ENCODE measurements around the gene MICAL3.
"Not testable (repeated sequence)": the region's sequence is repeated elsewhere in the genome, so short reads cannot be mapped to it uniquely, and the experiment has no call there.

The MICAL3 gene

DNA sequence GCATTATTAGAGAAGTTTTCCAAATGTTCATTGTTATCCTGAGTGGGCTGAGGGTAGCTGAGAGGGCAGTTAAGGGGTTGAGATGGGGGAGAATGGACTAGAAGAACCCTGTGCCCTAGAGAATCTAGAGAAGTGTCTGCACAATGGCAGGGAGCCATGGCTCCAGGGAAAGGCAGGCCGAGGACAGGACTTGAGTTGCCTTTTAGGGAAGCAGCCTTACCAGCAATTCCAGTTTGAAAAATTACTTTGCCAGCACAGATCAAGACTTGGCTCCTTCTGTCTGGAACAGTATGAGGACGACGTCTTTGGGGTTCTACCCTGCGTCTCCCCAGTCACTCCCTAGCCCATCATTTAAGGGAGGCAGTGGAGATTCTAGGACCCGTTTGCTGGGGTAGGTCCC lies 25.7 kb upstream of the MICAL3 start:
- no peak for DNase-seq
- Mint-ChIP-seq H3K4me3 (no peak overlapping the region), H3K4me1 (ENCODE audit: low read depth) (no peaks in the 10 kb centered on the region), H3K27ac (no peak overlapping the region), H3K9me3 (no peaks in the 10 kb centered on the region), H3K36me3 (ENCODE audit: low read depth) (no peaks in the 10 kb centered on the region), H3K27me3 (peaks cover 9% of the 10 kb centered on the region)

DNA sequence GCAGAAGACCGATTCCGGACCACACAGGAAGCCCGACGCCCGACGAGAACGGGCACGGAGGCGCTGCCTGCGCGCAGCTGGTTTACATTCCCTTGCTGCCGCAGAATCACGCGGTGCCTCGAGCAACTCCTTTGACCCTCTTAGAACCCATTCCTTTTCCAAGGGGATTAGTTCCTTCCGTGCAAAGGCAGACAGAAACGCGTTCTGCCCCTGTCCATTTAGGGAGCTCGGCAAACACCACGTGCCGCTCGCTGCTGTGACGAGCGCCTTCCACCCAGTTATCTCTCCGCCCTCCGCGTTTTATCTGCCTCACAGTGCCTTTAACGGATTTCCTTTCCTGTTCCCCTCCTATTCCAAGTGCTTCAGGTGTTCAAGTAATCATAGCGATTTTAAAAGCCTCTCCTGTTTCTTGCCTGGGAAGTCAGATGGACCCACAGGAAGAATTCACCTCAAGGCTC lies 24.1 kb upstream of the MICAL3 start:
- H3K27ac Mint-ChIP-seq = no peak overlapping the region
- no peaks in the 10 kb centered on the region for H3K36me3 Mint-ChIP-seq (ENCODE audit: low read depth)
- H3K4me3 Mint-ChIP-seq = no peak overlapping the region
- H3K4me1 Mint-ChIP-seq (ENCODE audit: low read depth) = no peaks in the 10 kb centered on the region
- peaks cover 9% of the 10 kb centered on the region for H3K27me3 Mint-ChIP-seq
- DNase-seq = no peak
- no peaks in the 10 kb centered on the region for H3K9me3 Mint-ChIP-seq

DNA sequence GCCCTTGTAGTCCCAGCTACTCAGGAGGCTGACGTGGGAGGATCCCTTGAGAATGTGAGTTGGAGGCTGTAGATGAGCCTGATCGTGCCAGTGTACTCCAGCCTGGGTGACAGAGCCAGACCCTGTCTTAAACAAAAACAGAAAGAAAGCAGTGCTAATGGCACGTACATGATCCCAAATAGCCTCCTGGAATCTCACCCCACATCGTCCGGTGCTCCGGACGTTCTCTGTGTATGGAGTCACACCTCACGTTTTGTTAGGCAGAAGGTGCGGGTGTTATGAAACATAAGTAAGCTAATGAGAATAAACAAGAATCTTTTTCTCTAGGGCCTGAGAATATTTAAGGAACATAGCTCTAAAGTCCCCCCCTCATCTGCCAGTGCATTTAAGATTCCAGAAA lies 23.7 kb upstream of the MICAL3 start:
- no peak overlapping the region for H3K27ac Mint-ChIP-seq
- no peaks in the 10 kb centered on the region for H3K9me3 Mint-ChIP-seq
- H3K36me3 Mint-ChIP-seq (ENCODE audit: low read depth) = no peaks in the 10 kb centered on the region
- no peaks in the 10 kb centered on the region for H3K4me1 Mint-ChIP-seq (ENCODE audit: low read depth)
- no peak for DNase-seq
- H3K4me3 Mint-ChIP-seq = no peak overlapping the region
- H3K27me3 Mint-ChIP-seq = peaks cover 9% of the 10 kb centered on the region

DNA sequence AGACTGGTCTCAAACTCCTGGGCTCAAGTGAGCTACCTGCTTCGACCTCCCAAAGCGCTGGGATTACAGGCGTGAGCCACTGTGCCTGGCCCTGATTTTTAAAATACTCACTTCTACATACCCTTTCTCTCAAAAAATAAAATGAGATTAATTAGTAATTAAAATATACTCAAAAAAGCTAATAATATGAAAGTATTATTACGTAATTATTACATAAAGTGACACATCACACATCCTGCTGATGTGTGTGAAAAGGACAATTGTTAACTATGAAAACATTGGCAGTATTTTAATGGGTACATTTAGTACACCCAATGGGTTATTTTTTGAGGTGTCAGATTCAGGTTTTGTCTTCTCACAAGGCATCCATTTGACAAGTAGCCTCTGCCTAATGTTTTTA lies 21.4 kb upstream of the MICAL3 start:
- H3K27ac Mint-ChIP-seq = no peak overlapping the region
- H3K9me3 Mint-ChIP-seq = no peaks in the 10 kb centered on the region
- H3K4me3 Mint-ChIP-seq = no peak overlapping the region
- no peak for DNase-seq
- H3K36me3 Mint-ChIP-seq (ENCODE audit: low read depth) = no peaks in the 10 kb centered on the region
- H3K27me3 Mint-ChIP-seq = peaks cover 9% of the 10 kb centered on the region
- H3K4me1 Mint-ChIP-seq (ENCODE audit: low read depth) = no peaks in the 10 kb centered on the region

DNA sequence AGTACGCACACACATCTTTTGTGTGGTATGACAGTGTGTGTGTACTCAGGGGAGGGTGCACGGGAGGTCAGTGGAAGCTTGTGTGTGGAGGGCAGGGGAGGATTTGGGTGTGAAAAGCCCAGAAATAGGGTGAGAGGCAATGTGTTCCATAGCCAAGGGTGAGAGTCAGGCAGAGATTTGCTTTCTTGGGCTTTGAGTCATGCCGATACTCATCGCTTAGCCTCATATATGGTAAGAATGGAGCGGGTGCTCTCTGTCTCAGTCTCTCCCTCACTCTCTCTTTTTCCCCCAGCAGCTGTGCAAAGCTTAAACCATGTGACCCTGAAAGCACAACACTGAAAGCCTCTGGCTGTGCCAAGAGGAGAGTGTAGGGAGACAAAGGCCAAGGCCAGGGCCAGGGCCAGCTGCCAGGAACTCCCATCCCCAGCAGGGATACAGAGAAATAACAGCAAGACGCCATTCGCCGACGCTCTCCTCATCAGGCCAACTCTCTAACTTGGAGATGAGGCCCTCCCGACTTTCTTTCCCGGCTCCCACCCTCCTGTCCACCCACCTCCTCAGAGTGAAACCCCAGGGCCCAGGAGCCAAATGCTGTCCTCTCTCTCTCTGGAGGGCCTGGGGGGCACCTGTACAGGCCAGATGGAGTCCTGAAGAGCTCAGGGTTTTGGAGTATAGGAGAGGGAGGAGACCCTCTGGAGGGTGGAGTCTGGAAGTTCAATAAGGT lies 20.3 kb upstream of the MICAL3 start:
- Mint-ChIP-seq H3K27me3 (peaks cover 9% of the 10 kb centered on the region), H3K9me3 (no peaks in the 10 kb centered on the region), H3K27ac (no peak overlapping the region), H3K4me1 (ENCODE audit: low read depth) (no peaks in the 10 kb centered on the region), H3K4me3 (no peak overlapping the region), H3K36me3 (ENCODE audit: low read depth) (no peaks in the 10 kb centered on the region)
- no peak for DNase-seq

DNA sequence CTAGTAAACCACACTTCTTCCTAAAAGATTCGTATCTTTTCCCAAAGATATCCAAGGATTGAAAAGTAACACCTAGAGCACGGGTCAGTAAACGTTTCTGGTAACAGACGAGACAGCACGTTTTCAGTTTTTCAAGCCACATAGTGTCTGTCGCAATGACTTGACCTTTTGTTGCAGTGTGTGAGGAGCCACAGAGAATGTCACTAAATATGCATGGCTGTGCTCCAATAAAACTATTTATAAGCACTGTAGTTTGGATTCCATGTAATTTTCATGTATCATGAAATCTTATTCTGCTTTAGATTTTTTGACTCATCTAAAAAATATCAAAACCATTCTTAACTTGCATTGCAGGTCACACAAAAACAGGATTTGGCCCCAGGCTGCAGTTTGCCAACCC lies 18.3 kb upstream of the MICAL3 start:
- Mint-ChIP-seq H3K4me3 (no peak overlapping the region), H3K36me3 (ENCODE audit: low read depth) (no peaks in the 10 kb centered on the region), H3K27ac (no peak overlapping the region), H3K27me3 (no peaks in the 10 kb centered on the region), H3K9me3 (no peaks in the 10 kb centered on the region), H3K4me1 (ENCODE audit: low read depth) (no peaks in the 10 kb centered on the region)
- no peak for DNase-seq

DNA sequence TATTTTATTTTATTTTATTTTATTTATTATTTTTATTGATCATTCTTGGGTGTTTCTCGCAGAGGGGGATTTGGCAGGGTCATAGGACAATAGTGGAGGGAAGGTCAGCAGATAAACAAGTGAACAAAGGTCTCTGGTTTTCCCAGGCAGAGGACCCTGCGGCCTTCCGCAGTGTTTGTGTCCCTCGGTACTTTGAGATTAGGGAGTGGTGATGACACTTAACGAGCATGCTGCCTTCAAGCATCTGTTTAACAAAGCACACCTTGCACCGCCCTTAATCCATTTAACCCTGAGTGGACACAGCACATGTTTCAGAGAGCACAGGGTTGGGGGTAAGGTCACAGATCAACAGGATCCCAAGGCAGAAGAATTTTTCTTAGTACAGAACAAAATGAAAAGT lies 16.5 kb upstream of the MICAL3 start:
- H3K27me3 Mint-ChIP-seq; H3K9me3 Mint-ChIP-seq; H3K4me3 Mint-ChIP-seq; DNase-seq; H3K27ac Mint-ChIP-seq; H3K36me3 Mint-ChIP-seq (ENCODE audit: low read depth); H3K4me1 Mint-ChIP-seq (ENCODE audit: low read depth): not testable (repeated sequence)

DNA sequence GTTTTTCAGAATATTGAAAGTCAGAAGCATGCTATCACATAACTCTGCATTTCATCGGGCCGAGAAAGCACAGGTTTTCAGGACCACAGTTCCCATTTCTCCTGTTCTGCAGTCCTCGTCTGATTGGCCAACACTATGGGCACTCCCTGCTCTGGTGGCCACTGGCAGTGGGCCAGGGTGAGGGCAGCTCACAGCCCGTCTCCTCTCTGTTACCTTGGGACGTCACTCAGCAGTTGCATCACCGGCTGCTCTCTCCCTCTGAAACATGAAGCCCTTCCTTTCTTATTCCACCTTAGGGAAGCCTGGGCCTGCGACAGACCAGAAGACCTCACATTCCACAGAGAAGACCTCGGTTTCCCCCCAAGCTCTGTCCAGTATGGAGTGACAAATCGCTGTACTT lies 11.4 kb upstream of the MICAL3 start:
- no peak for DNase-seq
- no peak overlapping the region for H3K4me3 Mint-ChIP-seq
- no peaks in the 10 kb centered on the region for H3K36me3 Mint-ChIP-seq (ENCODE audit: low read depth)
- H3K27ac Mint-ChIP-seq = no peak overlapping the region
- no peaks in the 10 kb centered on the region for H3K4me1 Mint-ChIP-seq (ENCODE audit: low read depth)
- H3K27me3 Mint-ChIP-seq = no peaks in the 10 kb centered on the region
- H3K9me3 Mint-ChIP-seq = no peaks in the 10 kb centered on the region

DNA sequence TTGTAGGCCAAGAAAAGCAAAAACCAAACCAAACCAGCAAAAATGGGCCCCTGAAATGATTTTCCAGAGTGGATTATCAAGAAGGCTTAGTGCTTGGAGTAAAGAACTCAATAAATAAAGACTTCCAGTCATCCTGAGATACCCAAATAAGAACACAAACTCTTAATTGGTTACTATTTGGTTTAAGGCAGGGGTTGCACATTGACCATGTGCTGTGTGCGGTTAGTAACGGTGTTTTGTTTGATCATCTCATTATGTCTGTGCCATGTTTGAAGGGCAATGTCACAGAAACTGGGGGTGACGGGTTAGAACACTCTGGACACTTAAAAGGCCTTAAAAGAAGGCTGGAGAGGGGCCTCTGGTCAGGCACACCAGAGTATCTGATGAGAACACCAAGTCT lies 9.7 kb upstream of the MICAL3 start:
- Mint-ChIP-seq H3K4me1 (ENCODE audit: low read depth) (no peaks in the 10 kb centered on the region), H3K4me3 (no peak overlapping the region), H3K36me3 (ENCODE audit: low read depth) (no peaks in the 10 kb centered on the region), H3K9me3 (no peaks in the 10 kb centered on the region), H3K27me3 (no peaks in the 10 kb centered on the region), H3K27ac (no peak overlapping the region)
- no peak for DNase-seq

DNA sequence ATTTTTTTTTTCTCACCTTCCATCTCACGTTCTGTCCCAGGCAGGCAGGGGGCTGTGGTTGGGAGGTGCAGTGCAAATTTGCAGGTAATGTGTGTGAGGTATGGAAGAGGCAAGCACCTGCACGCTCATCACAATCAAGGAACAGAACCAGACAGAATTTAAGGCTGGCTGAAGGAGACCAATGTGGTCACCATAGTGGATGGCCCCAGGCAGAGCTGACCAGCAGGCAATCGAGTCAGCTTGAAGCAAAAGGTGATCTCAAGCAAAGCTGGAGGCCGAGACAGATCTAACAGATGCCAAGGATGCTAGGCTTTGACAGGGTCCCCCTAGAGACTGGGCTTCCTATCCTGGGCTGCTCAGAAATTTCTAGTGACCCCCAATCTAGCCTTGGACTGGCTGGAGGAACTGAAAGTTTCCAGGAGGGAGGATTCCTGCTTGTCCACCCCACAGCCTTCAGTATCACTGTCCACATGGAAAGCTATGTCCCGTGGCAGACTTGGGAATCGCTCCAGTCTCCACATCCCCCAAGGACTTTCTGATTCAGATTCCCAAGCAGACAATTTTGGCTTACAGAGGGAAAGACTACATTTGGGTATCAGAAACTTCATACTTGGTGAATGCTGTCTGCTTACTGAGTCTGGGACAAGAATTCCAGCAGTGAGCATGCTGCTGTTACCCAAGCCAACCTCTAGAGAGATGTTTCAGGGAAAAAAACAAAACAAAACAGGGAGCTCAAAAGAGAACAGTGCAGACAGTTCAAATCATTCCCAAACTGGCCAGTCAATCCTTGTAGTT lies 9.0 kb upstream of the MICAL3 start:
- no peaks in the 10 kb centered on the region for H3K36me3 Mint-ChIP-seq (ENCODE audit: low read depth)
- no peaks in the 10 kb centered on the region for H3K27me3 Mint-ChIP-seq
- H3K4me1 Mint-ChIP-seq (ENCODE audit: low read depth) = no peaks in the 10 kb centered on the region
- no peak overlapping the region for H3K27ac Mint-ChIP-seq
- H3K9me3 Mint-ChIP-seq = no peaks in the 10 kb centered on the region
- H3K4me3 Mint-ChIP-seq = no peak overlapping the region
- no peak for DNase-seq

DNA sequence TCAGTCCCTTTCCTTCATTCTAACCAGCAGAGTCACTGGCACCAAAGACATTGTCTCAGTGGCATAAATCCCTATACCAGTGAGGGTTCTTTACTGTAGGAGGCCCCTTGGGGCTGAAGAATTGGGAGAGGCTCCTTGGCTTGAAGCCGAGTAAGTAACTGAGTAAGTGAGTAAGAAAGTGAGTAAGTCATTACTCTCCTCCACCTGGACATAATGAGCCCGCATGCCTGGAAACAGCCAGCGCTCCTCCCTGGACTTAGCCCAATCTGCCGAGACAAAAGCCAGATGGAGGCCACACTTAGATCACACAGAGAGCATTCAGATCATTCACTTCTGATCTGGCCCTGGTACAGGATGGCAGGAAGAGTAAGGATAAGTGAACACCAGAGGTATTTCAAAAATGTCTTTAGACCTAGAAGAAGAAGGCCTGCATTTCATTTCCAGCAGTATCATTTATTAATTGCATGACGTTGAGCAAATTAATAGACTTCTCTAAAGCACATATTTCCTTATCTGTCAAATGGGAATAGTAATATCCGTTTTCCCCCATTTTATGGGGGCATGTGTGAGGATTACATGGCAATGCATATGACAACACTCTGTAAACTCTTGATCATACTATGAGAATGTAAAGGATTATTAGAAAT lies 8.2 kb upstream of the MICAL3 start:
- Mint-ChIP-seq H3K36me3 (ENCODE audit: low read depth) (no peaks in the 10 kb centered on the region), H3K4me3 (no peak overlapping the region), H3K27ac (no peak overlapping the region), H3K27me3 (peaks cover 8% of the 10 kb centered on the region), H3K9me3 (no peaks in the 10 kb centered on the region), H3K4me1 (ENCODE audit: low read depth) (no peaks in the 10 kb centered on the region)
- no peak for DNase-seq

DNA sequence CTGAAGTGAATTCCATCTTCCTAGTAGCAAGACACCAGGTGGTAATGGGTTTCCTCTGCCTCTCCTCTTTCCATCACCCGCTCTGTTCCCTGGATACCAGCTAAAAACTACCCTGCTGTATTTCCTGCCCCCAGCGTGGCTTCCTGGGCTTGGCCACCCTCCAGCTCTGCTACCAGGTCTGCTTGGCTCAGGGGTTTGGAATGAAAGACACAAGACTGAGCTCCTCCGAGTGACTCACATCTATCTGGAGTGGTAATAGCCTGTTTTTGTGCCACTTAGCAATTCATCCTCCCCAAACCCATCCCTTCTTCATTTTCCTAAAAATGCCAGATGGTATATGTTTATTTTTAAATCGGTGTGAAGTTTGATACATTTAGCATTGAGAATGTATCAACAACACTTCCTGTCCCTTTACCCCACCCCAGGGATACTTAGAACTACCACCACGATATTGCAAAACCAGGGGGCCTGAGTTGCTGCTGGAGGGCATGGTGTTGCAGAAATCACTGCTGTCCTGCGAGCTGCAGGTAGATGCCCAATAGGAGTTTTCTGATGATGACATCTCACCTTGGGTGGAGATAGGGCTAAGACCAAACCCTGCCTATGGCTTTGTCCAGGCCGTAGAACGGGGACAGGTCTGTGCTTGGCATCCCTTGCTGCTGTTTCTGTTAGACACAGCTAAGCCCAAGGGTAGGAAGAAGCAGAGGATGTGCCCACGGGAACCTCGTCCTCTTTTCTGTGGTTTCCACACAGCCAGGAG lies 7.5 kb upstream of the MICAL3 start:
- H3K27me3 Mint-ChIP-seq = peaks cover 14% of the 10 kb centered on the region
- no peaks in the 10 kb centered on the region for H3K36me3 Mint-ChIP-seq (ENCODE audit: low read depth)
- H3K4me1 Mint-ChIP-seq (ENCODE audit: low read depth) = no peaks in the 10 kb centered on the region
- H3K4me3 Mint-ChIP-seq = no peak overlapping the region
- H3K9me3 Mint-ChIP-seq = no peaks in the 10 kb centered on the region
- H3K27ac Mint-ChIP-seq = no peak overlapping the region
- no peak for DNase-seq

DNA sequence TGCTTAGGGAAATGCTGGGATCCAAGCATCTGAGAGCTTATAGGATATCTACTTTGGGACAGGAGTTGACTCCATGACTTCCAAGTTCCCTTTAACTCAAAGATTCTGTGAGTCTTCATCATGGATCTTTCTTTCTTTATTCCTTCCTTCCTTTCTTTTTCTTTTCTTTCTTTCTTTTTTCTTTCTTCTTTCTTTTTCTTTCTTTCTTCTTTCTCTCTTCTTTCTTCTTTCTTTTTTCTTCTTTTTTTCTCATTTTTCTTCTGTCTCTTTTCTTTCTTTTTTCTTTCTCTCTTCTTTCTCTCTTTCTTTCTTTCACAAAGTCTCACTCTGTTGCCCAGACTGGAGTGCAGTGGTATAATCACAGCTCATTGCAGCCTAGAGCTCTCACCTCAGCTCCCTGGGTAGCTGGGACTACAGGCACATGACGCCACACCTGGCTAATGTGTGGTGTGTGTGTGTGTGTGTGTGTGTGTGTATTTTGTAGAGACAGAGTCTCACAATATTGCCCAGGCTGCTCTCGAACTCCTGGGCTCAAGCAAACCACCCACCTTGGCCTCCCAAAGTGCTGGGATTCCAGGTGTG lies 5.4 kb upstream of the MICAL3 start:
- H3K36me3 Mint-ChIP-seq (ENCODE audit: low read depth) = no peaks in the 10 kb centered on the region
- peaks cover 32% of the 10 kb centered on the region for H3K27me3 Mint-ChIP-seq
- H3K4me3 Mint-ChIP-seq = no peak overlapping the region
- peaks cover 4% of the 10 kb centered on the region for H3K4me1 Mint-ChIP-seq (ENCODE audit: low read depth)
- H3K9me3 Mint-ChIP-seq = no peaks in the 10 kb centered on the region
- no peak overlapping the region for H3K27ac Mint-ChIP-seq
- no peak for DNase-seq

DNA sequence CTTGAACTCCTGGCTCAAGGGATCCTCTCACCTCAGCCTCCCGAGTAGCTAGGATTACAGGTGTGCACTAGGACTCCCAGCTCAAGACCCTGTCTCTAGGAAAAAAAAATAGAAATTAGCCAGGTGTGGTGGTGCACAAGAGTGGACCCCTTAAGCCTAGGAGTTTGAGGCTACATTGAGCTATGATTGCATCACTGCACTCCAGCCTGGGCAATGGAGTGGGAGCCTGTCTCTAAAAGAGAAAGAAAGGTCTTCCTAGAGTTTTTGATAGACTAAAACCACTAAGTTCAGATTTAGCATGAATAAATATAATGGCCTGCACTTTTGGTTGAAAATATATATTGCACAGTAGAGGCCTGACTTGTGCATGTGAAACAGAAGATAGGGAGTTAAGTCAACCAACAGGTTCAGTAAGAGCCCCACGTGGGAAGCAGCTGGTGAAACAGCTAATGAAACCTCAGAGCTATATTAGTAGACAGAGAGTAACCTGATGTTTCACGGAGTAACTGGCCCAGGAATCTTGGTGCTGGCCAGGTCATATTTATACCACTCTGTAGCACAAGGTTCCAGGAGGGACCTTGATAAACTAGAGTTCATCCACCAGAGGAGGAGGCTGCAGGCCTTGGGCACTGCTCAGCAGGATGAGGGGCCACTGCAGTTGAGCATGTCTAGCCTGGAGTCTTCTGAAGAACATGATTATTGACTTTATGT lies 4.6 kb upstream of the MICAL3 start:
- DNase-seq = no peak
- no peaks in the 10 kb centered on the region for H3K9me3 Mint-ChIP-seq
- H3K36me3 Mint-ChIP-seq (ENCODE audit: low read depth) = no peaks in the 10 kb centered on the region
- peaks cover 8% of the 10 kb centered on the region for H3K4me1 Mint-ChIP-seq (ENCODE audit: low read depth)
- no peak overlapping the region for H3K4me3 Mint-ChIP-seq
- no peak overlapping the region for H3K27ac Mint-ChIP-seq
- H3K27me3 Mint-ChIP-seq = peaks cover 36% of the 10 kb centered on the region
